Liver (tissue), 3 donors: ENCODE measurements around the gene VAC14.

Experiments
- EGR1 ChIP-seq, 2 donors: IDR thresholded peaks; 2 replicates each; pipeline ENCODE4 v1.6.1; 2016 to 2018; ENCODE audit warnings: antibody characterized with exemption in 2 of 2, low read depth in 2 of 2
- FOXA2 ChIP-seq: IDR thresholded peaks from 2 replicates; pipeline ENCODE4 v1.6.1; 2016; ENCODE audit warnings: antibody characterized with exemption
- GABPA ChIP-seq, 2 donors: IDR thresholded peaks in 1 of 2; conservative IDR thresholded peaks in 1 of 2; 2 replicates each; pipeline ENCODE4 v1.6.1; 2016; ENCODE audit warnings: antibody characterized with exemption in 2 of 2, mild to moderate bottlenecking in 1 of 2, moderate library complexity in 1 of 2
- TF ChIP-seq, protein P1 (sequence below): fragments of 150-350 bp; IDR thresholded peaks from 2 replicates; pipeline ENCODE4 v1.5.1; 2017; ENCODE audit warnings: improper control_type of control experiment, low read depth, low read length; ENCODE audit not compliant: missing input control
- TF ChIP-seq, protein P2 (sequence below): IDR thresholded peaks from 2 replicates; pipeline ENCODE4 v1.6.1; 2016; ENCODE audit warnings: antibody characterized with exemption, mild to moderate bottlenecking
- donor health status: healthy.
- donor health status: healthy.

DNA sequence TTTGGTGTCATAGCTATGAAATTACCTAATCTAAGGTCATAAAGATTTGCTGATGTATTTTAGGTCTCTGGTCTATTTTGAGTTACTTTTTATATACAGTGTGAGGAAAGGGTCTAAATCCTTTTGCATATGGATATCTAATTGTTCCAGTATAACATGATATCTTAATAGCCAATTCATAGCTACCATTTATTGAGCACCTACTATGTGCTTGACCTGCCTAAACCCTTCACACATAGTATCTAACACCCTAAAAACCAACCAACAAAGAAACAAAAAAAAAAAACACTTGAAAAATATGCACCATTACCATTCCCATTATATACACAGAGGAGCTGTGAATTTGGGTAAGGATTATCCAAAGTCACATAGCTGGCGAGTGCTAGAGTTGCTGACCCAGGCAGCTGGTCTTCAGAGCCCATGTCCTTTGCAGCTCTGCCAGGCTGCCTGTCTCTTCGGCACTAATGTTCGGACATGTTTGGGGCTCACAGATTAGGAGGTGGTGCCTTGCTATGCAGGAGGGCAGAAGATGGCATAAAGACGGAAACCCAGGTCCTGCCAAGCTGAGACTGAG is 66.3 kb downstream of the VAC14 start:
- TF ChIP-seq, protein P1, sequence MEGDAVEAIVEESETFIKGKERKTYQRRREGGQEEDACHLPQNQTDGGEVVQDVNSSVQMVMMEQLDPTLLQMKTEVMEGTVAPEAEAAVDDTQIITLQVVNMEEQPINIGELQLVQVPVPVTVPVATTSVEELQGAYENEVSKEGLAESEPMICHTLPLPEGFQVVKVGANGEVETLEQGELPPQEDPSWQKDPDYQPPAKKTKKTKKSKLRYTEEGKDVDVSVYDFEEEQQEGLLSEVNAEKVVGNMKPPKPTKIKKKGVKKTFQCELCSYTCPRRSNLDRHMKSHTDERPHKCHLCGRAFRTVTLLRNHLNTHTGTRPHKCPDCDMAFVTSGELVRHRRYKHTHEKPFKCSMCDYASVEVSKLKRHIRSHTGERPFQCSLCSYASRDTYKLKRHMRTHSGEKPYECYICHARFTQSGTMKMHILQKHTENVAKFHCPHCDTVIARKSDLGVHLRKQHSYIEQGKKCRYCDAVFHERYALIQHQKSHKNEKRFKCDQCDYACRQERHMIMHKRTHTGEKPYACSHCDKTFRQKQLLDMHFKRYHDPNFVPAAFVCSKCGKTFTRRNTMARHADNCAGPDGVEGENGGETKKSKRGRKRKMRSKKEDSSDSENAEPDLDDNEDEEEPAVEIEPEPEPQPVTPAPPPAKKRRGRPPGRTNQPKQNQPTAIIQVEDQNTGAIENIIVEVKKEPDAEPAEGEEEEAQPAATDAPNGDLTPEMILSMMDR: no peak
- TF ChIP-seq FOXA2 (no peak), GABPA (IDR thresholded peaks at IDR 0.05 in 1 of 2, conservative IDR thresholded peaks at IDR 0.05 in 1 of 2) (no peak), EGR1 (IDR thresholded peaks at IDR 0.05; ENCODE audit: low read depth in 2 of 2) (no peak)
- TF ChIP-seq, protein P2, sequence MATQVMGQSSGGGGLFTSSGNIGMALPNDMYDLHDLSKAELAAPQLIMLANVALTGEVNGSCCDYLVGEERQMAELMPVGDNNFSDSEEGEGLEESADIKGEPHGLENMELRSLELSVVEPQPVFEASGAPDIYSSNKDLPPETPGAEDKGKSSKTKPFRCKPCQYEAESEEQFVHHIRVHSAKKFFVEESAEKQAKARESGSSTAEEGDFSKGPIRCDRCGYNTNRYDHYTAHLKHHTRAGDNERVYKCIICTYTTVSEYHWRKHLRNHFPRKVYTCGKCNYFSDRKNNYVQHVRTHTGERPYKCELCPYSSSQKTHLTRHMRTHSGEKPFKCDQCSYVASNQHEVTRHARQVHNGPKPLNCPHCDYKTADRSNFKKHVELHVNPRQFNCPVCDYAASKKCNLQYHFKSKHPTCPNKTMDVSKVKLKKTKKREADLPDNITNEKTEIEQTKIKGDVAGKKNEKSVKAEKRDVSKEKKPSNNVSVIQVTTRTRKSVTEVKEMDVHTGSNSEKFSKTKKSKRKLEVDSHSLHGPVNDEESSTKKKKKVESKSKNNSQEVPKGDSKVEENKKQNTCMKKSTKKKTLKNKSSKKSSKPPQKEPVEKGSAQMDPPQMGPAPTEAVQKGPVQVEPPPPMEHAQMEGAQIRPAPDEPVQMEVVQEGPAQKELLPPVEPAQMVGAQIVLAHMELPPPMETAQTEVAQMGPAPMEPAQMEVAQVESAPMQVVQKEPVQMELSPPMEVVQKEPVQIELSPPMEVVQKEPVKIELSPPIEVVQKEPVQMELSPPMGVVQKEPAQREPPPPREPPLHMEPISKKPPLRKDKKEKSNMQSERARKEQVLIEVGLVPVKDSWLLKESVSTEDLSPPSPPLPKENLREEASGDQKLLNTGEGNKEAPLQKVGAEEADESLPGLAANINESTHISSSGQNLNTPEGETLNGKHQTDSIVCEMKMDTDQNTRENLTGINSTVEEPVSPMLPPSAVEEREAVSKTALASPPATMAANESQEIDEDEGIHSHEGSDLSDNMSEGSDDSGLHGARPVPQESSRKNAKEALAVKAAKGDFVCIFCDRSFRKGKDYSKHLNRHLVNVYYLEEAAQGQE: no peak
